ENCODE results near the gene FADS1. TPM values are rescaled to one million over a fixed set of nuclear protein-coding genes. Genes with fewer than 3 reads are reported as not detected.
A peak's percentile ranks its signal among the peaks of the same experiment; 100 is the strongest.

The FADS1 gene
- total RNA-seq (109 and 110 TPM in 2 replicates), polyA plus RNA-seq (121 and 125 TPM in 2 replicates), polyA minus RNA-seq (192 and 208 TPM in 2 replicates), Bru-seq, nascent RNA (percentile 78 among the genes with signal in this experiment), BruChase-seq, experiment 1, labeled RNA remaining after a 6-hour chase (percentile 92 among the genes with signal in this experiment), BruChase-seq, experiment 2, labeled RNA remaining after a 2-hour chase (percentile 86 among the genes with signal in this experiment)
- 73.0 and 77.1 TPM in 2 replicates for polyA plus RNA-seq (2011; cell fraction: cytosol; rRNA removed)
- polyA plus RNA-seq (2011; cell fraction: nucleus; rRNA removed) = 79.5 and 82.4 TPM in 2 replicates
- 50.4 and 68.5 TPM in 2 replicates for polyA plus RNA-seq (2012)
- 289 TPM for polyA minus RNA-seq (2011; cell fraction: cytosol; rRNA and poly(A)+ RNA removed)
- 51.4 and 61.8 TPM in 2 replicates for polyA minus RNA-seq (2011; cell fraction: nucleus; rRNA and poly(A)+ RNA removed)
- long read RNA-seq, full-length matches to known transcripts = 322 of 391 reads
- long read RNA-seq, partial matches to known transcripts = 9 of 391 reads
- long read RNA-seq, other reads (novel, unspliced or antisense) = 60 of 391 reads

DNA sequence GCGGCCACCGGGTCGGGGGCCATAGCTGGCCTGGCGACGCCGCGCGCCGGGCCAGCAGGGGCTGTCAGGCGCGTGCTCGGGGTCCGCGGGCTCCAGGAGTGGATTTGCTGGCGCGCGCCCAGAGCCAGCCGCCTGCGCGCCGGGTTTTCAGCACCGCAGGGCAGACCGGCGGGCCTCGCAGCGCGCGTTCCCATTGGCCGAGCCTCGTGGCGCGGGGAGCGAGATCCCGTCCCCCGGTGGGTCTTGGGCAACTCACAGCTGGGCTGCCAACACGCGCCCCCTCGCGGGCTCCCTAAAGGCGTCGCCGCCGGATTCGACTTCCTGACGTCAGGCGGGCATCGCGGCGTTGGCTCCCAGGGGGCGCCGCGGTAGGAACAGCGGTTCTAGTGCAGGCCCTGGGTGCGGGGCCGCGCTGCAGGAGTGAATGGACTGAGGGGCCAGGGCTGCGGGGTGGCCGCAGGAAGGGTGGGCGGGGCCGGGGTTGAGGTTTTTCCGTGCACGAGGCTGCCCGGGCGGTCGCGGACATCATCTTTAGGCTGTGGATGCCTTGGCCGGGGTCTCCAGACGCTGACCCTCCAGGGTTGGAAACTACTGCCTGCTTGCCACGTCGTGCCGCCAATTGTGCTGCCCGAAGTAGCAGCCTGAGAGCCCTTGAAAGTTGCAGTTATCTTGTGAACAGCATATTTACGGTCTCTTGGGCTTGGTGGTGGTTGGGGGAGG, at the start of gene FADS1:
Gene FADS1 (minus strand): TSS at position 268 of the 720 bp plus-strand sequence. CDS start 74 bp downstream, at position 194.
- TF ChIP-seq POLR2A (IDR thresholded peaks at IDR 0.05; ENCODE audit: low read depth, low read length) (peak; percentile 50), FOS (IDR thresholded peaks at IDR 0.05; ENCODE audit: borderline replicate concordance, insufficient read depth, low read length) (no peak), MYC (IDR thresholded peaks at IDR 0.05; ENCODE audit: low read depth, low read length) (no peak), POLR2AphosphoS5 (IDR thresholded peaks at IDR 0.05; ENCODE audit: insufficient read depth, low read depth, low read length) (peak; percentile 74)
- TF ChIP-seq, protein P1, sequence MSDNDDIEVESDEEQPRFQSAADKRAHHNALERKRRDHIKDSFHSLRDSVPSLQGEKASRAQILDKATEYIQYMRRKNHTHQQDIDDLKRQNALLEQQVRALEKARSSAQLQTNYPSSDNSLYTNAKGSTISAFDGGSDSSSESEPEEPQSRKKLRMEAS (IDR thresholded peaks at IDR 0.05; ENCODE audit: insufficient read depth, insufficient read length) = peak; percentile 71
- TF ChIP-seq, protein P2, sequence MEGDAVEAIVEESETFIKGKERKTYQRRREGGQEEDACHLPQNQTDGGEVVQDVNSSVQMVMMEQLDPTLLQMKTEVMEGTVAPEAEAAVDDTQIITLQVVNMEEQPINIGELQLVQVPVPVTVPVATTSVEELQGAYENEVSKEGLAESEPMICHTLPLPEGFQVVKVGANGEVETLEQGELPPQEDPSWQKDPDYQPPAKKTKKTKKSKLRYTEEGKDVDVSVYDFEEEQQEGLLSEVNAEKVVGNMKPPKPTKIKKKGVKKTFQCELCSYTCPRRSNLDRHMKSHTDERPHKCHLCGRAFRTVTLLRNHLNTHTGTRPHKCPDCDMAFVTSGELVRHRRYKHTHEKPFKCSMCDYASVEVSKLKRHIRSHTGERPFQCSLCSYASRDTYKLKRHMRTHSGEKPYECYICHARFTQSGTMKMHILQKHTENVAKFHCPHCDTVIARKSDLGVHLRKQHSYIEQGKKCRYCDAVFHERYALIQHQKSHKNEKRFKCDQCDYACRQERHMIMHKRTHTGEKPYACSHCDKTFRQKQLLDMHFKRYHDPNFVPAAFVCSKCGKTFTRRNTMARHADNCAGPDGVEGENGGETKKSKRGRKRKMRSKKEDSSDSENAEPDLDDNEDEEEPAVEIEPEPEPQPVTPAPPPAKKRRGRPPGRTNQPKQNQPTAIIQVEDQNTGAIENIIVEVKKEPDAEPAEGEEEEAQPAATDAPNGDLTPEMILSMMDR (IDR thresholded peaks at IDR 0.05; ENCODE audit: extremely low read depth in 1 of 2, insufficient read depth in 1 of 2, low read depth in 1 of 2, low read length in 2 of 2) = peak; percentile 79 to 89
- no TSS peak for BruUV-seq (replicated peaks)
- ChIA-PET CTCF (interaction anchor here (1.0 to 5.5 kb wide), 5 partner anchors 11 to 131 kb away, joined by 6 to 56 read pairs (median 16); partner anchors contain the start of gene FADS2), POLR2A (interaction anchor here (1.2 to 5.0 kb wide), 2 partner anchors 13 to 20 kb away, joined by 3 to 36 read pairs; partner anchors contain the start of gene FADS2)
- no peaks in the 10 kb centered on the region for H3K9me1 ChIP-seq (replicated peaks; ENCODE audit: control insufficient read depth, extremely low read depth, insufficient read depth, low read length)
- H4K20me1 ChIP-seq (replicated peaks; ENCODE audit: control insufficient read depth, extremely low read depth, insufficient read depth, low read length) = no peaks in the 10 kb centered on the region
- dilution Hi-C loops (cut with MboI; ENCODE audit: extremely low pct_ligation_motif_present, low sequenced_read_pairs) (no loop called here), intact Hi-C loops (cut with micrococcal nuclease) (loop anchor here (1.0 to 5.0 kb wide), 6 partner anchors 10 to 290 kb away; partner anchors contain the start of genes FEN1, FTH1 and TMEM258)
- H3K79me2 ChIP-seq (ENCODE audit: control insufficient read depth, insufficient read depth, low read length) = peaks cover 26% of the 10 kb centered on the region
- DNase-seq (ENCODE audit: low read depth, low spot score) = peak; percentile 97
- H3K4me3 ChIP-seq (replicated peaks in 1 of 3; ENCODE audit: insufficient read depth in 1 of 3, low read depth in 1 of 3, low read length in 3 of 3) = peak within 1 kb of the TSS; percentile 56 to 86 (median 62)
- peak within 1 kb of the TSS; percentile 91 for H3K9ac ChIP-seq (replicated peaks; ENCODE audit: extremely low read depth, insufficient read depth, low read length)
- peaks cover 19% of the 10 kb centered on the region for H3K4me1 ChIP-seq (ENCODE audit: control insufficient read depth, extremely low read depth, insufficient read depth, low read length)
- no peaks in the 10 kb centered on the region for H3K9me3 ChIP-seq (replicated peaks; ENCODE audit: control insufficient read depth, insufficient read depth, low read length)
- no peak for FAIRE-seq
- H3K36me3 ChIP-seq (ENCODE audit: control insufficient read depth in 2 of 2, extremely low read depth in 1 of 2, insufficient read depth in 2 of 2, low read length in 2 of 2) = peaks cover 5 to 9% of the 10 kb centered on the region in 2 experiments
- H3K27ac ChIP-seq (ENCODE audit: insufficient read depth, low read depth, low read length) = peak within 1 kb of the TSS; percentile 86
- H3K4me2 ChIP-seq (ENCODE audit: insufficient read depth, low read length) = peak within 1 kb of the TSS; percentile 65
- H3K27me3 ChIP-seq (ENCODE audit: control insufficient read depth in 2 of 2, insufficient read depth in 2 of 2, low read length in 2 of 2) = no peaks in the 10 kb centered on the region
- peak within 1 kb of the TSS; percentile 52 for H2AFZ ChIP-seq (ENCODE audit: low read depth, low read length)

Measured in endothelial cell of umbilical vein (primary cell).